ENCODE results near the gene GCNT4. TPM values are rescaled to one million over a fixed set of nuclear protein-coding genes. Genes with fewer than 3 reads are reported as not detected.

Gene GCNT4
- total RNA-seq, 1 experiment from 2014 or later, result 4.5 TPM

DNA sequence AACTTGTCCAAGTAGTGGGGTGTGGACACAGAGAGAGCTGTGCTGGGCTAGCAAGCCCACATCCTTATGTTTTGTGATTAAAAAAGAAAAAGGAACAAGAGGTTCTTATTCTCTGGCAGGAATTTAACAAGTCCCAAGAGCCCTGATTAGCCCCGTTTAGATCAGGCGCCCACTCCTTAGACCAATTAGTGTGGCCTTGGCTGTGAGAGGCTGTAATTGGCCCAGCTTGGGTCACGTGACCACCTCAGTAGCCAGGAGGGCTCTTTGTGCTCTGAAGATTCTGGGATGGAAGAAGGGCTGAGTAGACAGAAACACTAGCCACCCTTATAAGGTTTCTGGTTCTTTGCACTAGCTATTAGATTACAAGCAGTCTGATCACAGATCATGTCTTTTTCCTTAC lies 31.1 kb downstream of the GCNT4 start:
- Mint-ChIP-seq H3K4me1 (ENCODE audit: low read depth, unreplicated experiment) (peaks cover 62% of the 10 kb centered on the region), H3K27me3 (ENCODE audit: unreplicated experiment) (no peaks in the 10 kb centered on the region), H3K9me3 (ENCODE audit: low read depth, unreplicated experiment) (no peaks in the 10 kb centered on the region), H3K36me3 (ENCODE audit: insufficient read depth, unreplicated experiment) (no peaks in the 10 kb centered on the region), H3K4me3 (ENCODE audit: low read depth, unreplicated experiment) (no peak overlapping the region), H3K27ac (ENCODE audit: unreplicated experiment) (no peak overlapping the region)
- BruUV-seq (replicated peaks), result no TSS peak
- CTCF ChIA-PET, result no interaction called here
- intact Hi-C loops (cut with micrococcal nuclease; ENCODE audit: unreplicated experiment), result no loop called here
- TF ChIP-seq, protein P1, sequence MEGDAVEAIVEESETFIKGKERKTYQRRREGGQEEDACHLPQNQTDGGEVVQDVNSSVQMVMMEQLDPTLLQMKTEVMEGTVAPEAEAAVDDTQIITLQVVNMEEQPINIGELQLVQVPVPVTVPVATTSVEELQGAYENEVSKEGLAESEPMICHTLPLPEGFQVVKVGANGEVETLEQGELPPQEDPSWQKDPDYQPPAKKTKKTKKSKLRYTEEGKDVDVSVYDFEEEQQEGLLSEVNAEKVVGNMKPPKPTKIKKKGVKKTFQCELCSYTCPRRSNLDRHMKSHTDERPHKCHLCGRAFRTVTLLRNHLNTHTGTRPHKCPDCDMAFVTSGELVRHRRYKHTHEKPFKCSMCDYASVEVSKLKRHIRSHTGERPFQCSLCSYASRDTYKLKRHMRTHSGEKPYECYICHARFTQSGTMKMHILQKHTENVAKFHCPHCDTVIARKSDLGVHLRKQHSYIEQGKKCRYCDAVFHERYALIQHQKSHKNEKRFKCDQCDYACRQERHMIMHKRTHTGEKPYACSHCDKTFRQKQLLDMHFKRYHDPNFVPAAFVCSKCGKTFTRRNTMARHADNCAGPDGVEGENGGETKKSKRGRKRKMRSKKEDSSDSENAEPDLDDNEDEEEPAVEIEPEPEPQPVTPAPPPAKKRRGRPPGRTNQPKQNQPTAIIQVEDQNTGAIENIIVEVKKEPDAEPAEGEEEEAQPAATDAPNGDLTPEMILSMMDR (IDR thresholded peaks at IDR 0.05; ENCODE audit: unreplicated experiment), result no peak
- DNase-seq, result no peak

DNA sequence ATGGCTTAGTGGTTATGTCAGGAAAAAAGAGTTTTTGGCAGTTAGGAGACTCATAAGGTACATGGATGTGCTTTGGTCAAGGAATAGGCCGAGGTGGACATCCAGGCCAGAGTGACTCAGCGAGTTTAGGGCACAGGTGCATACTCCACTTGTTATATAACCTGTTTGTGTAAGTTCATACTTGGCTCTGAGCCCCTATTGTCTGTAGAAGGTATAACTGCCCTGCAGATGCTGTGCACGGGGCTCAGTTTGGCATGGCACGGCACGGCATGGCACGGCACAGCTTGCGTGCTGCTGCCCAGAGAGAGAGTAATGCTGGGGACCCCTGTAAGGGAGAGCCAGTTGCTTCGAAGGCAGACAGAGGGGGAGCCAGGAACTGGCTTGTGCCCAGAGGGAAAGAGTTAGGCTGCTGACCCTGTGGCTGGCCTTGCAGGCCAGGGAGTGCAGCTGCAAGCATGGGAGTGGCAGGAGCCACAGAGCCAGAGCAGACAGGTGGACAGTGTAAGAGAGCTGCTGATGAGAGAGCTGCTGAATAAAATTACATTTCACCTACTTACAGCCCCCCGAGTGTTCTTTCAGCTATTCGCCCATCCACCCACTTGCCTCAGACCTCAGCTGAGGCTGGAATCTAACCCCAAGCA lies 32.2 kb downstream of the GCNT4 start:
- H3K4me3 Mint-ChIP-seq (ENCODE audit: low read depth, unreplicated experiment), result no peak overlapping the region
- DNase-seq, result peak; percentile 58
- no peaks in the 10 kb centered on the region for H3K9me3 Mint-ChIP-seq (ENCODE audit: low read depth, unreplicated experiment)
- no TSS peak for BruUV-seq (replicated peaks)
- TF ChIP-seq, protein P1 (IDR thresholded peaks at IDR 0.05; ENCODE audit: unreplicated experiment), result peak; percentile 18
- H3K4me1 Mint-ChIP-seq (ENCODE audit: low read depth, unreplicated experiment), result peaks cover 62% of the 10 kb centered on the region
- no peaks in the 10 kb centered on the region for H3K27me3 Mint-ChIP-seq (ENCODE audit: unreplicated experiment)
- CTCF ChIA-PET, result no interaction called here
- intact Hi-C loops (cut with micrococcal nuclease; ENCODE audit: unreplicated experiment), result no loop called here
- no peaks in the 10 kb centered on the region for H3K36me3 Mint-ChIP-seq (ENCODE audit: insufficient read depth, unreplicated experiment)
- peak overlapping the region; percentile 38 for H3K27ac Mint-ChIP-seq (ENCODE audit: unreplicated experiment)

DNA sequence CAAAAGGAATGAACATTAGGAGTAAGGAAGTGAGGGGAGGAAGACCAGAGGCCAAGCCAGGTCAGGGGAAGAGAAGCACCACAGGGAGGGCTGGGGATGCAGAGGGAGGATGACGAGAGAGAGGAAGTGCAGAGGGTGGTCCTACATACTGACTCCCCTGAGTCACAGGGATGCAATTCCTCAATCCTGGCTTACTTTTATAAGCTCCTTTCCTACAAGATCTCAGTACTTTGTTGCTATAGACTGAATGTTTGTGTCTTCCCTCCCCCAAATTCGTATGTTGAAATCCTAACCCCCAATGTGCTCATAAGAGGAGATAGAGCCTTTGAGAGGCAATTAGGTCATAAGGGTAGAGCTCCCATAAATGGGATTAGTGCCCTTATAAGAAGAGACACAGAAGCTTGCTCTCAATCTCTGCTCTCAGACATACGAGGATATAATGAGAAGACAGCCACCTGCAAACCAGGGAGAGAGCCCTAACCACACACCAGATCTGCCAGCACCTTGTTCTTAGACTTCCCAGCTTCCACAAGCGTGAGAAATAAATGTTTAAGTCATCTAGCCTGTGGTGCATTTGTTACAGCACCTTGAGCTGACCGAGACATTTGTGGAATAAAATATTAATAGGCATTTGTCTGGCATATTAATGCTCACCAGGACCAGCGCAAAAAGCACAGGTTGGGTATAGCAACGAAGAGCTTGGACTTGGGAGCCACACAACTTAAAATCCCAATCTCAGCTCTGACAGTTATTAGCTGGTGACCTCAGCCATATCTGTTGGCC lies 33.4 kb downstream of the GCNT4 start:
- CTCF ChIA-PET, result no interaction called here
- Mint-ChIP-seq H3K4me3 (ENCODE audit: low read depth, unreplicated experiment) (no peak overlapping the region), H3K27me3 (ENCODE audit: unreplicated experiment) (no peaks in the 10 kb centered on the region), H3K36me3 (ENCODE audit: insufficient read depth, unreplicated experiment) (no peaks in the 10 kb centered on the region), H3K9me3 (ENCODE audit: low read depth, unreplicated experiment) (no peaks in the 10 kb centered on the region), H3K4me1 (ENCODE audit: low read depth, unreplicated experiment) (peaks cover 56% of the 10 kb centered on the region), H3K27ac (ENCODE audit: unreplicated experiment) (peak overlapping the region; percentile 22)
- no peak for DNase-seq
- TF ChIP-seq, protein P1 (IDR thresholded peaks at IDR 0.05; ENCODE audit: unreplicated experiment), result no peak
- BruUV-seq (replicated peaks), result no TSS peak
- intact Hi-C loops (cut with micrococcal nuclease; ENCODE audit: unreplicated experiment), result loop anchor here (5.0 kb wide), 1 partner anchor 47 kb away; no protein-coding TSS in a partner anchor

DNA sequence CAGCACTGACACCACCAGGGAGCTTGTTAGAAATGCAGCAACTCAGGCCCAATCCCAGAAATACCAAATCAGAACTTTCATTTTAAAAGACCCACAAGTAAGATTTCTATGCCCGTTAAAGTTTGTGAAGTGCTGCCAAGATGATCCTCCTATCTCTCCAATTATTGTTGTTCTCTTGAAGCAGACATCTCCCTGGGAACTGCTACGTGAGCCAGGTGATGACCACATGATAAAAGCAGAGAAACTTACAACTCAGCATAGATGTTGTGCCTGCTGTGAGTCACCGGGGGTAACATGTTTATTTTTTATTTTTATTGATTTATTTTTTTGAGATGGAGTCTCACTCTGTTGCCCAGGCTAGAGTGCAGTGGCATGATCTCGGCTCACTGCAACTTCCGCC lies 34.4 kb downstream of the GCNT4 start:
- Mint-ChIP-seq H3K4me1 (ENCODE audit: low read depth, unreplicated experiment) (peaks cover 49% of the 10 kb centered on the region), H3K36me3 (ENCODE audit: insufficient read depth, unreplicated experiment) (no peaks in the 10 kb centered on the region), H3K27me3 (ENCODE audit: unreplicated experiment) (no peaks in the 10 kb centered on the region), H3K27ac (ENCODE audit: unreplicated experiment) (no peak overlapping the region), H3K9me3 (ENCODE audit: low read depth, unreplicated experiment) (no peaks in the 10 kb centered on the region), H3K4me3 (ENCODE audit: low read depth, unreplicated experiment) (no peak overlapping the region)
- intact Hi-C loops (cut with micrococcal nuclease; ENCODE audit: unreplicated experiment), result loop anchor here (5.0 kb wide), 1 partner anchor 46 kb away; no protein-coding TSS in a partner anchor
- DNase-seq, result no peak
- TF ChIP-seq, protein P1 (IDR thresholded peaks at IDR 0.05; ENCODE audit: unreplicated experiment), result no peak
- no TSS peak for BruUV-seq (replicated peaks)
- CTCF ChIA-PET, result no interaction called here

All from Calu3 (cell line).